ENCODE data around the gene IGF2BP2.
"Not testable (repeated sequence)": the region's sequence is repeated elsewhere in the genome, so short reads cannot be mapped to it uniquely, and the experiment has no call there.

IGF2BP2 gene

GRCh38 chr3:185847506-185847905 lies 22.7 kb upstream of the IGF2BP2 start:
- DNase-seq (ENCODE audit: low spot score in 2 of 2) (no peak), ATAC-seq (no peak)
- Mint-ChIP-seq H3K36me3 (no peaks in the 10 kb centered on the region), H3K9me3 (no peaks in the 10 kb centered on the region), H3K27ac (no peak overlapping the region), H3K4me1 (no peaks in the 10 kb centered on the region), H3K4me3 (no peak overlapping the region)

GRCh38 chr3:185846037-185846436 lies 21.2 kb upstream of the IGF2BP2 start:
- H3K9me3 Mint-ChIP-seq: no peaks in the 10 kb centered on the region
- ATAC-seq (no peak), DNase-seq (ENCODE audit: low spot score in 2 of 2) (no peak)
- no peak overlapping the region for H3K4me3 Mint-ChIP-seq
- no peaks in the 10 kb centered on the region for H3K36me3 Mint-ChIP-seq
- H3K27ac Mint-ChIP-seq: no peak overlapping the region
- H3K4me1 Mint-ChIP-seq: no peaks in the 10 kb centered on the region

- DNase-seq (ENCODE audit: low spot score in 2 of 2) (no peak), ATAC-seq (no peak)
- Mint-ChIP-seq H3K4me3 (no peak overlapping the region), H3K9me3 (no peaks in the 10 kb centered on the region), H3K36me3 (no peaks in the 10 kb centered on the region), H3K27ac (no peak overlapping the region), H3K4me1 (no peaks in the 10 kb centered on the region)
Observed at GRCh38 chr3:185844051-185844450, 19.2 kb upstream of the IGF2BP2 start.

- Mint-ChIP-seq H3K4me1 (no peaks in the 10 kb centered on the region), H3K4me3 (no peak overlapping the region), H3K27ac (no peak overlapping the region), H3K9me3 (no peaks in the 10 kb centered on the region), H3K36me3 (no peaks in the 10 kb centered on the region)
- ATAC-seq: no peak
- DNase-seq (ENCODE audit: low spot score in 2 of 2): no peak
Observed at GRCh38 chr3:185843635-185844034, 18.8 kb upstream of the IGF2BP2 start.

GRCh38 chr3:185843126-185843525 lies 18.3 kb upstream of the IGF2BP2 start:
- ATAC-seq (no peak), DNase-seq (ENCODE audit: low spot score in 2 of 2) (no peak)
- Mint-ChIP-seq H3K36me3 (no peaks in the 10 kb centered on the region), H3K27ac (no peak overlapping the region), H3K4me1 (no peaks in the 10 kb centered on the region), H3K4me3 (no peak overlapping the region), H3K9me3 (no peaks in the 10 kb centered on the region)

- ATAC-seq: no peak
- no peak for DNase-seq (ENCODE audit: low spot score in 2 of 2)
- Mint-ChIP-seq H3K27ac (no peak overlapping the region), H3K4me3 (no peak overlapping the region), H3K4me1 (no peaks in the 10 kb centered on the region), H3K9me3 (no peaks in the 10 kb centered on the region), H3K36me3 (no peaks in the 10 kb centered on the region)
Observed at GRCh38 chr3:185842241-185842640, 17.4 kb upstream of the IGF2BP2 start.

GRCh38 chr3:185838417-185838989 lies 13.7 kb upstream of the IGF2BP2 start:
- H3K9me3 Mint-ChIP-seq; DNase-seq (ENCODE audit: low spot score in 2 of 2); H3K4me1 Mint-ChIP-seq; H3K36me3 Mint-ChIP-seq; ATAC-seq; H3K27ac Mint-ChIP-seq; H3K4me3 Mint-ChIP-seq: not testable (repeated sequence)

GRCh38 chr3:185837414-185837813 lies 12.6 kb upstream of the IGF2BP2 start:
- DNase-seq (ENCODE audit: low spot score in 2 of 2) (no peak), ATAC-seq (no peak)
- no peaks in the 10 kb centered on the region for H3K36me3 Mint-ChIP-seq
- H3K4me3 Mint-ChIP-seq: no peak overlapping the region
- H3K27ac Mint-ChIP-seq: no peak overlapping the region
- H3K9me3 Mint-ChIP-seq: no peaks in the 10 kb centered on the region
- no peaks in the 10 kb centered on the region for H3K4me1 Mint-ChIP-seq

GRCh38 chr3:185831990-185832389 lies 7.1 kb upstream of the IGF2BP2 start:
- Mint-ChIP-seq H3K36me3 (no peaks in the 10 kb centered on the region), H3K9me3 (no peaks in the 10 kb centered on the region), H3K4me3 (no peak overlapping the region), H3K27ac (no peak overlapping the region), H3K4me1 (no peaks in the 10 kb centered on the region)
- DNase-seq (ENCODE audit: low spot score in 2 of 2): no peak
- ATAC-seq: no peak

GRCh38 chr3:185831195-185831594 lies 6.4 kb upstream of the IGF2BP2 start:
- H3K36me3 Mint-ChIP-seq: no peaks in the 10 kb centered on the region
- ATAC-seq: no peak

GRCh38 chr3:185830018-185830797 lies 5.4 kb upstream of the IGF2BP2 start:
- Mint-ChIP-seq H3K4me1 (no peaks in the 10 kb centered on the region), H3K9me3 (no peaks in the 10 kb centered on the region), H3K4me3 (no peak overlapping the region), H3K36me3 (no peaks in the 10 kb centered on the region), H3K27ac (no peak overlapping the region)
- ATAC-seq (no peak), DNase-seq (ENCODE audit: low spot score in 2 of 2) (no peak)

More at GRCh38 chr3:185831195-185831594, 6.4 kb upstream of the IGF2BP2 start:
- Mint-ChIP-seq H3K4me1 (no peaks in the 10 kb centered on the region), H3K4me3 (no peak overlapping the region), H3K27ac (no peak overlapping the region), H3K9me3 (no peaks in the 10 kb centered on the region)
- no peak for DNase-seq (ENCODE audit: low spot score in 2 of 2)

GRCh38 chr3:185828755-185829154 lies 3.9 kb upstream of the IGF2BP2 start:
- Mint-ChIP-seq H3K36me3 (no peaks in the 10 kb centered on the region), H3K27ac (no peak overlapping the region), H3K4me1 (peaks cover 8% of the 10 kb centered on the region), H3K4me3 (no peak overlapping the region), H3K9me3 (no peaks in the 10 kb centered on the region)
- DNase-seq (ENCODE audit: low spot score in 2 of 2) (no peak), ATAC-seq (no peak)

- DNase-seq (ENCODE audit: low spot score in 2 of 2): no peak
- ATAC-seq: no peak
- Mint-ChIP-seq H3K4me3 (no peak overlapping the region), H3K36me3 (no peaks in the 10 kb centered on the region), H3K4me1 (peaks cover 9% of the 10 kb centered on the region), H3K27ac (no peak overlapping the region), H3K9me3 (no peaks in the 10 kb centered on the region)
Observed at GRCh38 chr3:185827595-185828344, 2.9 kb upstream of the IGF2BP2 start.

- Mint-ChIP-seq H3K27ac (no peak overlapping the region), H3K4me1 (peaks cover 9% of the 10 kb centered on the region), H3K9me3 (no peaks in the 10 kb centered on the region), H3K4me3 (peak overlapping the region; percentile 76), H3K36me3 (no peaks in the 10 kb centered on the region)
- DNase-seq (ENCODE audit: low spot score in 2 of 2) (peak; percentile 5 to 55), ATAC-seq (peak; percentile 71)
Observed at GRCh38 chr3:185825639-185826481, 1.0 kb upstream of the IGF2BP2 start.

All from stimulated activated effector memory CD8-positive, alpha-beta T cell treated with anti-CD3 and anti-CD28 coated beads, Interleukin-12 subunit alpha, Interleukin-12 subunit beta, amount 100 ng/mL, for 72 hours (primary cell).